Gastrocnemius medialis (tissue), 4 donors: ENCODE results near the gene ITGA3. TPM values are rescaled to one million over a fixed set of nuclear protein-coding genes. Genes with fewer than 3 reads are reported as not detected.

Experiments used
- ATAC-seq, 2 donors: fragments of 150-250 bp; one replicate each; pipeline ENCODE4 v1.9.1; 2016
- DNase-seq, 2 donors: peaks; one replicate each; pipeline ENCODE4 v3.0.0-alpha.2; 2019
- H3K27ac ChIP-seq, 4 donors: fragments of 200-600 bp; sonication (generic); 1 replicate in 1 of 4; 2 replicates in 3 of 4; pipeline ENCODE4 v1.5.1; 2016 to 2018; ENCODE audit warnings: mild to moderate bottlenecking in 2 of 4, moderate library complexity in 1 of 4
- H3K27me3 ChIP-seq, 3 donors: fragments of 200-600 bp; sonication (generic) in 2 of 3; 1 replicate in 1 of 3; 2 replicates in 2 of 3; pipeline versions ENCODE4 v1.5.1 to v1.6.0; 2016 to 2019; ENCODE audit warnings: mild to moderate bottlenecking in 1 of 3, moderate library complexity in 1 of 3
- H3K36me3 ChIP-seq, 2 donors: fragments of 200-600 bp; sonication (generic) in 1 of 2; one replicate each; pipeline ENCODE4 v1.5.1; 2017 to 2018
- H3K4me1 ChIP-seq, 2 donors: fragments of 200-600 bp; sonication (generic) in 1 of 2; one replicate each; pipeline ENCODE4 v1.5.1; 2016 to 2017; ENCODE audit warnings: mild to moderate bottlenecking in 2 of 2
- H3K4me3 ChIP-seq, 4 donors: fragments of 200-600 bp; sonication (generic) in 3 of 4; 1 replicate in 1 of 4; 2 replicates in 3 of 4; pipeline ENCODE4 v1.5.1; 2016 to 2019; ENCODE audit warnings: mild to moderate bottlenecking in 2 of 4
- H3K9me3 ChIP-seq, 3 donors: fragments of 200-600 bp; sonication (generic) in 2 of 3; 1 replicate in 1 of 3; 2 replicates in 2 of 3; pipeline ENCODE4 v1.5.1; 2016 to 2019
- CTCF ChIP-seq, 5 experiments: fragments of 450-650 bp in 3 of 5; fragments of 200-600 bp in 2 of 5; sonication (generic) in 2 of 5; IDR thresholded peaks in 4 of 5; conservative IDR thresholded peaks in 1 of 5; 1 replicate in 4 of 5; 2 replicates in 1 of 5; pipeline ENCODE4 v1.5.1; 2016 to 2019; ENCODE audit warnings: antibody characterized with exemption in 5 of 5, mild to moderate bottlenecking in 3 of 5, moderate library complexity in 3 of 5
- POLR2A ChIP-seq, 2 donors: fragments of 450-650 bp; IDR thresholded peaks; one replicate each; pipeline ENCODE4 v1.6.1; 2017; ENCODE audit warnings: antibody characterized with exemption in 2 of 2, mild to moderate bottlenecking in 2 of 2, moderate library complexity in 2 of 2
- in situ Hi-C, 4 donors: fragments of 200-750 bp; cut with MboI; loops; one replicate each; pipeline versions ENCODE4 v1.15.0 to v1.8.0; 2017; ENCODE audit warnings: low sequenced_read_pairs in 4 of 4
- intact Hi-C: fragments of 100-400 bp; cut with DNase I; formaldehyde crosslinking; loops from one replicate; pipeline ENCODE4 v1.15.1; 2023; ENCODE audit warnings: low total_unique reads
- total RNA-seq, 4 donors: library from RNA; depleted of rRNA; stranded (reverse); fragments of >200 nt; gene quantifications; one replicate each; pipeline versions ENCODE4 v1.1.0 to v1.2.3, GENCODE V29; 2016

The ITGA3 gene
- total RNA-seq, 4 donors from 2014 or later, result 5.1 to 25.9 (median 18.4) TPM

- in situ Hi-C loops, result no loop called here
- DNase-seq, result no peak
- H3K27ac ChIP-seq, result peak overlapping the region; percentile 96 to 99 (median 98)
These were observed 49.9 kb downstream of the ITGA3 start for GRCh38 chr17:50105811-50106210.

GRCh38 chr17:50106393-50107131, 50.7 kb downstream of the ITGA3 start:
- no peaks in the 10 kb centered on the region for H3K9me3 ChIP-seq
- no peak overlapping the region for H3K4me3 ChIP-seq
- intact Hi-C loops (no loop called here), in situ Hi-C loops (no loop called here)
- ATAC-seq (no peak), DNase-seq (no peak)
- peaks cover 32 to 43% of the 10 kb centered on the region in 2 donors for H3K4me1 ChIP-seq
- TF ChIP-seq POLR2A (IDR thresholded peaks at IDR 0.05), result no peak
- H3K27me3 ChIP-seq, result no peaks in the 10 kb centered on the region
- H3K27ac ChIP-seq, result peak overlapping the region; percentile 98 to 100 (median 98)
- peaks cover 0 to 36% of the 10 kb centered on the region in 2 donors for H3K36me3 ChIP-seq

More at GRCh38 chr17:50105811-50106210, 49.9 kb downstream of the ITGA3 start:
- TF ChIP-seq POLR2A (IDR thresholded peaks at IDR 0.05) (no peak), CTCF (IDR thresholded peaks at IDR 0.05 in 4 of 5, conservative IDR thresholded peaks at IDR 0.05 in 1 of 5) (no peak)
- Histone ChIP-seq H3K36me3 (peaks cover 0 to 36% of the 10 kb centered on the region in 2 donors), H3K27me3 (no peaks in the 10 kb centered on the region), H3K4me3 (no peak overlapping the region), H3K4me1 (peaks cover 33 to 44% of the 10 kb centered on the region in 2 donors), H3K9me3 (no peaks in the 10 kb centered on the region)
- ATAC-seq, result no peak
- intact Hi-C loops, result no loop called here

GRCh38 chr17:50107790-50108414, 52.0 kb downstream of the ITGA3 start:
- intact Hi-C loops (no loop called here), in situ Hi-C loops (no loop called here)
- ATAC-seq (no peak), DNase-seq (no peak)
- Histone ChIP-seq H3K27me3 (no peaks in the 10 kb centered on the region), H3K36me3 (peaks cover 0 to 36% of the 10 kb centered on the region in 2 donors), H3K4me1 (peaks cover 32 to 43% of the 10 kb centered on the region in 2 donors), H3K4me3 (no peak overlapping the region), H3K9me3 (no peaks in the 10 kb centered on the region), H3K27ac (peak overlapping the region; percentile 98 to 100 (median 98))
- TF ChIP-seq POLR2A (IDR thresholded peaks at IDR 0.05) (no peak), CTCF (IDR thresholded peaks at IDR 0.05 in 4 of 5, conservative IDR thresholded peaks at IDR 0.05 in 1 of 5) (no peak)

DNA sequence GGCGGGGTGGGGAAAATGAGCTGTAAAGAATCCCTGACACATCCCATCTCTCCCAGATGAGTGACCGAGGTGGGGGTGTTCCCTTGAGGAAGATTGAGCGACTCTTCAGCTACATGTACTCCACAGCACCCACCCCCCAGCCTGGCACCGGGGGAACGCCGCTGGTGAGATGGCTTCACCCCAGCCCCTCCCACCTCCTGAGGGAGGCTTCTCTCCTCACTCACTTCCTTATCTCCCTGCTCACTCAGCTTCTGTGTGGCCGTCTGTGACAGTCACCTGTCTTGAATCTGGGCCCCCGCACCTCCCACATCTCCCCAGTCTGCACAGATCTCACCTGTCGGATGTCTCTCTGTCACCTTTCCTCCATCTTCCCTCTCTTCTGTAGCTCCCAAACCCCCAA, 52.6 kb downstream of the ITGA3 start:
- H3K27ac ChIP-seq, result peak overlapping the region; percentile 98 to 100 (median 98)
- H3K9me3 ChIP-seq, result no peaks in the 10 kb centered on the region
- H3K4me3 ChIP-seq, result no peak overlapping the region
- peaks cover 30 to 43% of the 10 kb centered on the region in 2 donors for H3K4me1 ChIP-seq
- DNase-seq, result no peak
- peaks cover 0 to 36% of the 10 kb centered on the region in 2 donors for H3K36me3 ChIP-seq
- ATAC-seq, result no peak
- intact Hi-C loops, result no loop called here
- in situ Hi-C loops, result no loop called here
- no peak for TF ChIP-seq POLR2A (IDR thresholded peaks at IDR 0.05)
- TF ChIP-seq CTCF (IDR thresholded peaks at IDR 0.05 in 4 of 5, conservative IDR thresholded peaks at IDR 0.05 in 1 of 5), result no peak
- H3K27me3 ChIP-seq, result no peaks in the 10 kb centered on the region

DNA sequence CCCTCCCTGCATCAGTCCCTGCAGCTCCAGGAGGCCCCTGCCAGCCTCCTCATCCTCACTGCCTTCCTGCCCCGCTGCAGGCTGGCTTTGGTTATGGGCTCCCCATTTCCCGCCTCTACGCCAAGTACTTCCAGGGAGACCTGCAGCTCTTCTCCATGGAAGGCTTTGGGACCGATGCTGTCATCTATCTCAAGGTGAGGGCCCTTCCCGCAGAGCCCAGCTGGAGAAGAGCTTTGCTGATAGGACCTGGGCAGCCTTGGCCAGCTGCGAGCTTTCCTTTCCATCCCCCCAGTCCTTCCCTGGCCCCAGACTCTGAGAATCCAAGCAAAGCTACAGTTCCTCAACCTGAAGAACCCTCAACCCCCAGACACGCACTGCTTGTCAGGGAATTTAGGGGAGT, 53.3 kb downstream of the ITGA3 start:
- no peak overlapping the region for H3K4me3 ChIP-seq
- in situ Hi-C loops (no loop called here), intact Hi-C loops (no loop called here)
- H3K27ac ChIP-seq, result peak overlapping the region; percentile 98 to 100 (median 98)
- H3K36me3 ChIP-seq, result peaks cover 0 to 36% of the 10 kb centered on the region in 2 donors
- DNase-seq, result no peak
- ATAC-seq, result no peak
- H3K9me3 ChIP-seq, result no peaks in the 10 kb centered on the region
- TF ChIP-seq POLR2A (IDR thresholded peaks at IDR 0.05) (no peak), CTCF (IDR thresholded peaks at IDR 0.05 in 4 of 5, conservative IDR thresholded peaks at IDR 0.05 in 1 of 5) (no peak)
- peaks cover 30 to 42% of the 10 kb centered on the region in 2 donors for H3K4me1 ChIP-seq
- no peaks in the 10 kb centered on the region for H3K27me3 ChIP-seq
